CD4-positive, alpha-beta T cell treated with Interleukin-6 for 4 hours (primary cell): ENCODE data around the gene SLC3A2.

ENCODE experiments used
- DNase-seq: peaks from one replicate; pipeline ENCODE4 v3.0.0-alpha.2; 2020; ENCODE audit warnings: mixed read lengths

SLC3A2 gene

GRCh38 chr11:62881579-62882430, 1.1 kb downstream of the SLC3A2 start:
- DNase-seq: peak; percentile 96

GRCh38 chr11:62882431-62882749, 1.7 kb downstream of the SLC3A2 start:
- no peak for DNase-seq

DNA sequence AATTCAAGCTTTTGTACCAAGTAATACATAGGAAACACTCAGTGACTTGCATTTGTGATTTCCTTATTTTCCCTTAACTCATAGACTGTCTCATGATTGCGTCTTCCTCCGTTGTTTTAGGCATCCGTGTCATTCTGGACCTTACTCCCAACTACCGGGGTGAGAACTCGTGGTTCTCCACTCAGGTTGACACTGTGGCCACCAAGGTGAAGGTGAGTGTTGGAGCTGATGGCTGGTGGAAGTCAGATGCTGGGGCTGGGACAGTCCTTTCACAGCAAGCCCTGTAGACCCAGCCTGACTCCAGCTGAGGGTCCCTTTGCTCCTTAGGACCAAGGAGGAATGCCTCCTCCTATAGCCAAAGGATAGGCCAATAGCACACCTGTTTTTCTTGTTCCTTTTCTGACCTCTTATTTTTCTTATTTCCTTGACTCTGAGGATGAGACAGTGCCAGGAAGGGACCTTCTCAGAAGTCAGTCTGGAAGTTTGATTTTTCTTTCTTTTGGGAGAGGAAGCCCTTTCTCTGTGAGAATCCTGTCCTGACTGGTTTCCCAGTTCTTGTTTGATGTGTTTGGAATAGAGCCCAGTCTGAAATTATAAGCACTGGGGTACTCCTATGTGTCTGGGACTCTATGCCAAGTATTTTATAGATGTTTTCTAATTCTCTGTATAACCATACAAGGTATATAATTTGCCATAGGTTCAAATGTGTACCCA, 2.2 kb downstream of the SLC3A2 start:
- no peak for DNase-seq

GRCh38 chr11:62883673-62884072, 3.0 kb downstream of the SLC3A2 start:
- no peak for DNase-seq

- no peak for DNase-seq
Measured at GRCh38 chr11:62885137-62885750, 4.5 kb downstream of the SLC3A2 start.

- DNase-seq: no peak
Measured at GRCh38 chr11:62888406-62888805, 7.7 kb downstream of the SLC3A2 start.

- no peak for DNase-seq
Measured at GRCh38 chr11:62889126-62889483, 8.4 kb downstream of the SLC3A2 start.

DNA sequence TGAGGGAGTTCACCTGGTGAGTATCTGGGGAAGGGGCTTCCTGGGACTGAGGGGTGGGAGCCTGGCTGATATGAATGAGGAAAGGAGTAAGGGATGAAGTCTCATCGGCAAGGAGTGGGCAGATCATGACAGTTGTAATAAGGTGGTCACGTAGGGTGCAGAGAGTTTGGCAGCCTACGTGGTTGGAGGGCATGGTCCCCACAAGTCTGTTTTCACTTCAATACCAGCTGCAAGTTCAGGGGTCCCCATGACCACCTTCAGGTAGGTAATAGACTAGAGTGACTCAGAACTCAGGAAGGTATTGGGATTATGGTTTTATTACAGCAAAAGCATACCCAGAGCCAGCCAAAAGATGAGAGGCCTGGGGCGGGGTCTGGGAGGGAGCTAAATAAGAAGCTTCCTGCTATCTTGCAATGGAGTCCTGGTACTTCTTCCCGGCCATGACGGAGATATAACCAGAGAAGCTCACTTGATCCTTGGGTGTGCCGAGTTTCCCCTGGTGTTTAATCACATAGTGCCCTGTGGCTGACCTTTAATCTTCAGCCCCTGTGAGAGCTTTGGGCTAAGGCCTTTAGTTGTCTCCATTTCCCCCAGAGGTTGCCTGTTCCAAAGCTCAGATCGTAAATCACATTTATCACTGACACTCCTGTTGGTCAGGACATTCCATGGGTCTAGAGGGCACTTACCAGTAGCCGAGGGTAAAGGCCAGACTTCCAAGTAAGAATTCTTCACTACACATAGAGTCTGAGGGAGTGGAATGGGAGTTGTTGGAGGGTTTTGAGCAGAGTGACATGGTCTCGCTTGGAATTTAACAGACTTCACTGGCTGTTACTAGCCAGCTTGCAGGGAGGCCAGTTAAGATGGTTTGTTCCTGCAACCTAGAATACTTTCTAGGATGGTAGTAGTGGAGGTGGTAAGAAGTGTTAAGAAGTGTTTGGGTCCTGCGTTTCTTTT, 9.1 kb downstream of the SLC3A2 start:
- DNase-seq: peak; percentile 8

DNA sequence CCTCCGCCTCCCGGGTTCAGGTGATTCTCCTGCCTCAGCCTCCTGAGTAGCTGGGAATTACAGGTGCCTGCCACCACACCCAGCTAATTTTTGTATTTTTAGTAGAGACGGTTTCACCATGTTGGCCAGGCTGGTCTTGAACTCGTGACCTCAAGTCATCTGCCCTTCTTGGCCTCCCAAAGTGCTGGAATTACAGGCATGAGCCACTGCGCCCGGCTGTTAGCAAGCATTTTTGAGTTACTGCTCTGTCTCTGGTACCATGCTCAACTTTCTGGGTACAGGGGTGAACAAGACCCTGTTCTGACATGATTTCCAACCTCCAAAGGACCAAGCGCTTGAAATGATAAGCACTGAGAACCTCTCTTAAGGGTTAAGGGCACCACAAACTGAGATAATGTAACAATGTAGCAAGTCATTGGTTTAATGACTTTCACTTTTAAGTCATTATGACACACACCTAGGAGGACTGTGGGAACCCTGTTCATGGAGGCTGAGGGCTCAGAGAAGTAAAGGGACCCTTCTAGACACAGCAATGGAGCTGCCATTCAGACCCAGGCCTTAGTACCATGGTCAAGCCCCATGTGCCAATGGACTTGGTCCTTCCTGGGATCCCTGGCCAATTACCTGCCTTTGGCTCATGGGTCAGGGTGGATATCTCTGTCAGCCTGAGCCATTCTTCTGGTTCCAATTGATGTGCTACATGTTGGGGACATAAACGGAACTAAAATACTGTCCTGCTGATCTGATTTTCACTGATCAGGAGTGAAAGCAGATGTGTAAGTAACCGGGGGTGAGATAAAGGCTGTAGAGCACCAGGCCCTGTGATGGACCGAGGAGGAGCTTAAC, 11.6 kb downstream of the SLC3A2 start:
- DNase-seq: no peak

DNA sequence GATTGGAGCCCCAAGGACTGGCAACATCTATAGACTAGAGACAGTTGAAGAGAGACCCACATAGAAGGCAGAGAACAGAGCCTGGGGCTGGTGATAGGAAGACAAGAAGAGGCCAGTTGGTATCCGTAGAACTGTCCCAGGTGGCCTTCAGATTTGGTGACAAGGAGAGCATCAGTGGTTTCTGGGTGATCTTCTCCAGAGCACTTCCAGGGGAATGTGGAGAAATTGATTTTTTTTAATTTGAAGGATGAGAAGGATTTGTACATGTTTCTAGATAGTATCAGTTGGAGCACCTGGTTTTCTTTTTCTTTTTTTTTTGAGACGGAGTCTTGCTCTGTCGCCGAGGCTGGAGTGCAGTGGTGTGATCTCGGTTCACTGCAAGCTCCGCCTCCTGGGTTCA, 14.8 kb downstream of the SLC3A2 start:
- DNase-seq: no peak

DNA sequence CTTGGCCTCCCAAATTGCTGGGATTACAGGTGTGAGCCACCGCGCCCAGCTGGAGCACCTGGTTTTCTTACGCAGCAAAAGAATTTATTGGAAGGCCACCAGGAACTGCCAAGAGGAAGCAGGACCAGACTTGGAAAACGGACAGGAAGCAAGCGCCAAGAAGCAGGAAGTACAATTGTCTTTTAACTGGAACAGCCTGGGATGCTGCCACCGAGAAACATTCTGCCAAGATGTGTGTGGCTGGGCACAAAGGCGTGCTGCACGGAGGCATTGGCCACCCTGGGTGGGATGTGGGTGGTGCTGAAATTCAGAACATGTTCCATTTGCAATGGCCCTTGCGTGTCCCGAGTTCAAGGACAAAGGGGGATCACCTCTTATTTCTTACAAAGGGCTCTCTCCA, 15.4 kb downstream of the SLC3A2 start:
- DNase-seq: no peak

DNA sequence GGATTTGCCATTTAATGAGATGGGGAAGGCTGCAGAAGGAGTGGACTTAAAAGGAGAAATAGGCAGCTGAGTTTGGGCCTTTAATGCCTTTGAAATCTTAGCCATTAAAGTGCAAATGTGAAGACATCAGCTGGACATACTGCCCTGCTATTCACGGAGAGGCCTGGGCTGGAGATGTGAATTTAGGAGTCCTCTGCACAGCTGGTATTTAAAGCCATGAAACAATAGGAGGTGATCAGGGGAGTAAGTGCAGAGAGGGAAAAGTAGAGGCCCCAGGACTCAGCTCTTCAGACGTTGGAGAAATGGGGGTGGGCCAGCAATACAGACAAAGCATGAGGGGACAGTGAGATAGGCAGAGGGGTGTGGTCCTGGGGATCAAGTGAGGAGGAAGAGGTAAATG, 16.6 kb downstream of the SLC3A2 start:
- no peak for DNase-seq

GRCh38 chr11:62898027-62898426, 17.3 kb downstream of the SLC3A2 start:
- no peak for DNase-seq

DNA sequence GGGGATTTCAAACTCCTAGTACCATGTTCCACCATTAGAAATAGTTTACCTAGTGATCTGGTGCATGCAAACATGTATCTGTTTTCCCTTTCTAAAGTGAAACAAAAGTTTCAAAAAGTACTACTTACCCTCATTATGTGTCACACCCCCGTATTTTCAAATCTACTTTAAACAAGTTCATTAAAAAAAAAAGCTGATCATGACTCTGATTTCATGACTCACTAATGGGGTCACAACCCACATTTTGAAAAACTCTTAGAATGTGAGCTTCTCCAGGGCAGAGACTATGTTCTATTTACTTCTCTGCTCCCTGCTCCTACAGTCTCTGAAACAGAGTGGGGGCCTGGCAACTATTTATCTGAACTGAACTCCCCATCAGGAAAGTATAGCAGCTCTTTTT, 22.2 kb downstream of the SLC3A2 start:
- no peak for DNase-seq

GRCh38 chr11:62905296-62905695, 24.6 kb downstream of the SLC3A2 start:
- no peak for DNase-seq

DNA sequence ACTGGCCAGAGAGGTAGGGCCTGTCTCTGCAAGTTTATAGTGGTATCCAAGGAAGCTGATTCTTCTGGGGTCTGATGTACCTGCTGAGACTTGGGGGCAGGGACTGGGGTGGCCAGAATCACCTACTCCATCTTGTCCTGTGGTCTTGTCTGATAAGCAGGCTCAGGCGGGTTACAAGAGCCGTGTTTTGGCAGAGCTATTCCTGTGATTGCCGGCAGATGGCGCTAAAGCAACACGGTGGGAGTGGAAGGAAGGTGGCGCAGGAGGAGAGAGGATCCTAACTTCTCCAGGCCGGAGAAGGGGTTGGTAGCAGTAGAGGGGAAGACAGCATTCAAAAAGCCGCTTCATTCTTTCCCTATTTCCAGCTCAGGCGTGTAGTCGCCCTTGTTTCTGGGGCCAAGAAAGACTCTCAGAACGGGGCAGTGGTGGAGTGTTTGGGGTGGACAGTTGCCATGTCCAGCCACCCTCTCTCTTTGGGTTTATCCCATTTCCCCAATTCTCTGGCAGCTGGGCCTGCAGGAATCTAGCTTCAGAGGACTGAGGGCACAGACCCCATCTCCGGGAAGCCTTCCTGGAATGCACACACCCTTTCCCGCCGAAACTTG, 25.3 kb downstream of the SLC3A2 start:
- peak; percentile 81 for DNase-seq

DNA sequence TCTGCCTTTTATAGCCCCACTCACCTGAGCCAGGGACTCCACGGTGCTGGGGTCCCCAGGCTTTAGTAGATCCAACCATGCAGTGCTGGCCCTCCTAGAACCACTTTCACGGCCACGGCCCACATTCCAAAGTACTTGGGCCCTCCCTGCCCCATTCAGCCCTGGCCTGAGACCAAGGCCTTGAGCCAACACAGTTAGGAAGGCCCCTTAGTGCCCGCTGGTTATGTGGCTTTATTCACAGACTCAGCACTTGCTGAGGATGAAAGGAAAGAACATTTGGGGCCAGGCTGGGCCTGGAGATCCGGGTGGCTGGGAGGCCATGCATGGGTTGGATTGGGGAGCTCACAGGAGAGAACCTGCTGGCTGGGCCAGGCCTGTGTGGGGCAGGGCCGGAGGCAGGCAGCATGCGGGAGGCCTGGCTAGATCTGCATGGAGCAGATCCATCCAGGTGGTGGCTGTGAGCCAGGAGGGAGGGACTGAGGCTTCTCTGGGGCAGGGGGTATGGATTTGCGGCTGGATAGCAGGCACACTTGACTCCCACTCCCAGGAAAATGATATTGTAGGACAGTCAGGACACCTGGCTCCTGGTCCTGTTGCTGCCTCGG, 27.9 kb downstream of the SLC3A2 start:
- no peak for DNase-seq

DNA sequence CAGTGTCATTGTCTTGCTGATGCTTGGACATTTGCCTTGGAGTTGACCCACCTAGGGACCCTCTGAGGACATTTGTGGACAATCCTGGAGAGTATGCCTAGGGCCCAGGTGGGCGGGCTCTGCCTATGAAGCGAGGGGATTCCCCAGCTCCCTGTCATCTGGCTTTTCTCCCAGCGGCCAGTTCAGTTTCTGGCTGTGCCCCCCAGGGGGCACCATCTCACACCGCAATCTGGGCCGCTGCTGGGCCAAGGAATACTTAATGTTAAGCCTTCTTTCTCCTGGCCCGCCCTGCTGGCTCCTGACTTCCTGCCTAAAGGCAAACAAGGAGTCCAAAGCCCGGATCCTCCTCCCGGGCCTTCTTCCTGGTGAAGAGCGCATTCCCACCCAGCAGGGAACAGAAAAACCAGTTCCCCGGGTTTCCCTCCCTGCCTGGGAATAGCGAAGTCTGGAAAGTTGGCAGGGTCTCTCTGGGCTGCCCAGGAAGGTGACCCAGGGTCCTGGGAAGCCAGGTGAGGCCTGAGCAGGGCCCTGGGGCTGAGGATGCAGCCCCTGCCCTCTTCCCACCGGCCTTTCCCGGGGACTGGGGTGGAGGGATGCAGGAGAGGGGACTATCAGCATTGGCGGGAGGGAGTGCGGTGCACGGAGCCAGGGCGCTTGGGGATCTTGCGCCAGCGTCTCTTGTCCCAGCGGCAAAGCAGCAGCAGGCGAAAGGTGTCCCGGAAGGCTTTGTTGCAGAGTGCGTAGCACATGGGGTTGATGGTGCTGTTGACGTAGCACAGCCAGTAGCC, 28.6 kb downstream of the SLC3A2 start:
- no peak for DNase-seq

- DNase-seq: no peak
Measured at GRCh38 chr11:62910141-62910882, 29.6 kb downstream of the SLC3A2 start.
